Astrocyte (in vitro differentiated cells and primary cell): ENCODE results near the gene PYGL.

Source experiments
- EZH2 ChIP-seq: IDR thresholded peaks from 2 replicates; pipeline ENCODE4 v1.6.1; 2012; ENCODE audit warnings: mild to moderate bottlenecking, low read length, inconsistent platforms; ENCODE audit not compliant: insufficient read depth
- TF ChIP-seq, protein P1 (sequence below): IDR thresholded peaks from 2 replicates; pipeline ENCODE4 v1.5.1; 2011; ENCODE audit warnings: low read depth, mild to moderate bottlenecking, inconsistent platforms, low read length, moderate library complexity; ENCODE audit not compliant: insufficient read depth

DNA sequence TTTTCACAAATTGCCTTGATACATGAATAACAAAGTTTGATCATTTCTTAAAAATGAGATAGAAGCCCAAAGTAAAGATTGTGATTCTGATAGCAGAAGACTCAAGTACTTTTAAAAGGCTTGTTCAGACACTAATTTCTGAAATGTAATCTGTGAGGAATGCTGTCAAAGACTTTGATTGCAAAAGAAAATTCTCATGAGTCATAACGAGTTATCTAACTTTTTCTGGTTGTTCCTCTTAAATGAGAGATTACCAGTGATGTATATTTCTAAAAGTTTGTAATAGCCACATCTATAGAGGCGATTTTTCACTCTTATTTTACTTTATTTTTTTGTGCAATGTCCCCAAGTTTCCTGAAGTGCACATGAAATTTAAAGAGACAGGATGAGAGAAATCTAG is 7.0 kb downstream of the PYGL start:
- no peak for TF ChIP-seq EZH2
- TF ChIP-seq, protein P1, sequence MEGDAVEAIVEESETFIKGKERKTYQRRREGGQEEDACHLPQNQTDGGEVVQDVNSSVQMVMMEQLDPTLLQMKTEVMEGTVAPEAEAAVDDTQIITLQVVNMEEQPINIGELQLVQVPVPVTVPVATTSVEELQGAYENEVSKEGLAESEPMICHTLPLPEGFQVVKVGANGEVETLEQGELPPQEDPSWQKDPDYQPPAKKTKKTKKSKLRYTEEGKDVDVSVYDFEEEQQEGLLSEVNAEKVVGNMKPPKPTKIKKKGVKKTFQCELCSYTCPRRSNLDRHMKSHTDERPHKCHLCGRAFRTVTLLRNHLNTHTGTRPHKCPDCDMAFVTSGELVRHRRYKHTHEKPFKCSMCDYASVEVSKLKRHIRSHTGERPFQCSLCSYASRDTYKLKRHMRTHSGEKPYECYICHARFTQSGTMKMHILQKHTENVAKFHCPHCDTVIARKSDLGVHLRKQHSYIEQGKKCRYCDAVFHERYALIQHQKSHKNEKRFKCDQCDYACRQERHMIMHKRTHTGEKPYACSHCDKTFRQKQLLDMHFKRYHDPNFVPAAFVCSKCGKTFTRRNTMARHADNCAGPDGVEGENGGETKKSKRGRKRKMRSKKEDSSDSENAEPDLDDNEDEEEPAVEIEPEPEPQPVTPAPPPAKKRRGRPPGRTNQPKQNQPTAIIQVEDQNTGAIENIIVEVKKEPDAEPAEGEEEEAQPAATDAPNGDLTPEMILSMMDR = no peak
